Endothelial cell of umbilical vein (primary cell): ENCODE data around the gene EIF3A. TPM values are rescaled to one million over a fixed set of nuclear protein-coding genes. Genes with fewer than 3 reads are reported as not detected.

Source experiments
- BruUV-seq: library from RNA; stranded (reverse); fragments of 400-500 nt; replicated peaks from 2 replicates; lab custom pipeline; 2021; lab: Mats Ljungman, UMichigan
- CTCF ChIA-PET: fragments of 300-600, 350-600 bp; sonication (Branson Sonifier 250); formaldehyde crosslinking; loops from one replicate; lab custom pipeline; 2021; ENCODE audit warnings: antibody characterized with exemption, inconsistent platforms; lab: Charles Lee
- POLR2A ChIA-PET: fragments of 300-600, 350-600 bp; sonication (Branson Sonifier 250); formaldehyde crosslinking; loops from one replicate; lab custom pipeline; 2021; ENCODE audit warnings: antibody characterized with exemption, inconsistent platforms; lab: Charles Lee
- DNase-seq: peaks from one replicate; pipeline ENCODE4 v3.0.0-alpha.2; 2011; ENCODE audit warnings: low read depth, low spot score
- FAIRE-seq: peaks from 2 replicates; lab custom pipeline; 2011; peaks lifted over from hg19 to GRCh38; lab: Jason Lieb, UNC
- H2AFZ ChIP-seq: 2 replicates; pipeline ENCODE4 v1.6.0; 2012; ENCODE audit warnings: low read depth, low read length, control low read depth, inconsistent platforms
- H3K27ac ChIP-seq: 2 replicates; pipeline ENCODE4 v1.5.1; 2011; ENCODE audit warnings: low read depth, mild to moderate bottlenecking, control low read depth, low read length, moderate library complexity; ENCODE audit not compliant: insufficient read depth
- H3K27me3 ChIP-seq, 2 experiments: 2 replicates each; pipeline versions ENCODE4 v1.6.0 to v1.6.1; 2011; ENCODE audit warnings: low read length in 2 of 2, mixed read lengths in 1 of 2; ENCODE audit not compliant: control insufficient read depth in 2 of 2, insufficient read depth in 2 of 2
- H3K36me3 ChIP-seq, 2 experiments: 2 replicates in 1 of 2; 3 replicates in 1 of 2; pipeline ENCODE4 v1.5.1; 2011; ENCODE audit warnings: low read length in 2 of 2, mild to moderate bottlenecking in 1 of 2, moderate library complexity in 1 of 2; ENCODE audit not compliant: control insufficient read depth in 2 of 2, insufficient read depth in 2 of 2; ENCODE audit errors: extremely low read depth in 1 of 2
- H3K4me1 ChIP-seq: 3 replicates; pipeline ENCODE4 v1.5.1; 2011; ENCODE audit warnings: mild to moderate bottlenecking, low read length; ENCODE audit not compliant: control insufficient read depth, insufficient read depth; ENCODE audit errors: extremely low read depth
- H3K4me2 ChIP-seq: 2 replicates; pipeline ENCODE4 v1.6.1; 2011; ENCODE audit warnings: low read length, control low read depth, mixed read lengths; ENCODE audit not compliant: insufficient read depth
- H3K4me3 ChIP-seq, 3 experiments: fragments of 200-600 bp in 1 of 3; sonication (generic), shearing (Covaris generic) in 1 of 3; replicated peaks in 1 of 3; 2 replicates each; pipeline ENCODE4 v1.5.1; 2011 to 2016; ENCODE audit warnings: control low read depth in 3 of 3, low read length in 3 of 3, mild to moderate bottlenecking in 2 of 3, inconsistent platforms in 1 of 3, low read depth in 1 of 3, moderate library complexity in 1 of 3; ENCODE audit not compliant: insufficient read depth in 1 of 3
- H3K79me2 ChIP-seq: 2 replicates; pipeline ENCODE4 v1.6.0; 2012; ENCODE audit warnings: low read length, inconsistent platforms; ENCODE audit not compliant: control insufficient read depth, insufficient read depth
- H3K9ac ChIP-seq: replicated peaks from 2 replicates; pipeline ENCODE3; 2011; ENCODE audit warnings: low read length, control low read depth; ENCODE audit not compliant: insufficient read depth; ENCODE audit errors: extremely low read depth
- H3K9me1 ChIP-seq: replicated peaks from 3 replicates; pipeline ENCODE4 v1.6.0; 2011; ENCODE audit warnings: mild to moderate bottlenecking, low read length; ENCODE audit not compliant: control insufficient read depth, insufficient read depth; ENCODE audit errors: extremely low read depth
- H3K9me3 ChIP-seq: replicated peaks from 2 replicates; pipeline ENCODE4 v1.5.1; 2012; ENCODE audit warnings: low read length, inconsistent platforms; ENCODE audit not compliant: control insufficient read depth, insufficient read depth
- H4K20me1 ChIP-seq: replicated peaks from 2 replicates; pipeline ENCODE3; 2011; ENCODE audit warnings: mild to moderate bottlenecking, low read length; ENCODE audit not compliant: control insufficient read depth, insufficient read depth; ENCODE audit errors: extremely low read depth
- CTCF ChIP-seq, 2 donors: IDR thresholded peaks; 1 replicate in 1 of 2; 2 replicates in 1 of 2; pipeline ENCODE4 v1.5.1; 2011; ENCODE audit warnings: low read length in 2 of 2, mild to moderate bottlenecking in 2 of 2, moderate library complexity in 2 of 2, control low read depth in 1 of 2, inconsistent platforms in 1 of 2, low read depth in 1 of 2; ENCODE audit not compliant: insufficient read depth in 1 of 2; ENCODE audit errors: extremely low read depth in 1 of 2
- EZH2 ChIP-seq: IDR thresholded peaks from 2 replicates; pipeline ENCODE4 v1.6.1; 2012; ENCODE audit warnings: borderline replicate concordance, low read depth, mild to moderate bottlenecking, moderate library complexity, low read length, inconsistent platforms; ENCODE audit not compliant: severe bottlenecking
- FOS ChIP-seq: IDR thresholded peaks from 2 replicates; pipeline ENCODE4 v1.6.1; 2011; ENCODE audit warnings: mild to moderate bottlenecking, low read length, moderate library complexity, borderline replicate concordance; ENCODE audit not compliant: insufficient read depth
- GATA2 ChIP-seq: IDR thresholded peaks from 2 replicates; pipeline ENCODE4 v1.7.0; 2011; ENCODE audit warnings: low read depth, mild to moderate bottlenecking, moderate library complexity, mixed read lengths, low read length; ENCODE audit not compliant: insufficient read length, insufficient read depth
- JUN ChIP-seq: IDR thresholded peaks from 2 replicates; pipeline ENCODE4 v1.6.1; 2011; ENCODE audit warnings: borderline replicate concordance, low read depth; ENCODE audit not compliant: insufficient read length, insufficient read depth
- MAX ChIP-seq: IDR thresholded peaks from 2 replicates; pipeline ENCODE4 v1.6.1; 2011; ENCODE audit not compliant: insufficient read depth, insufficient read length
- MYC ChIP-seq: IDR thresholded peaks from one replicate; pipeline ENCODE4 v1.6.1; 2011; ENCODE audit warnings: mild to moderate bottlenecking, low read depth, low read length
- POLR2A ChIP-seq: IDR thresholded peaks from 2 replicates; pipeline ENCODE4 v1.6.1; 2012; ENCODE audit warnings: low read depth, mild to moderate bottlenecking, control low read depth, low read length
- POLR2AphosphoS5 ChIP-seq: IDR thresholded peaks from 2 replicates; pipeline ENCODE4 v1.6.1; 2012; ENCODE audit warnings: low read depth, mild to moderate bottlenecking, control low read depth, low read length, moderate library complexity; ENCODE audit not compliant: insufficient read depth
- dilution Hi-C: fragments of 300-500 bp; cut with MboI; formaldehyde crosslinking; loops from one replicate; pipeline ENCODE4 v1.15.0; 2019; ENCODE audit warnings: low sequenced_read_pairs; ENCODE audit not compliant: extremely low pct_ligation_motif_present
- intact Hi-C: fragments of 100-400 bp; cut with micrococcal nuclease; formaldehyde crosslinking; loops from one replicate; pipeline ENCODE4 v1.10.0; 2022
- polyA plus RNA-seq, 4 experiments: library from polyadenylated mRNA; depleted of rRNA in 3 of 4; stranded (reverse) in 3 of 4; unstranded in 1 of 4; fragments of >200 nt; gene quantifications; 2 replicates each; pipeline versions ENCODE4 v1.2.1 to v1.2.3, GENCODE V29; 2011 to 2012; ENCODE audit warnings: missing spikeins in 1 of 4
- total RNA-seq: library from RNA; stranded (reverse); gene quantifications from 2 replicates; pipeline ENCODE4 v1.2.3, GENCODE V29; 2021

Gene EIF3A
- total and polyA plus RNA-seq, 2 donors (not counting 3 experiments of a cell fraction or from before 2014, with no cell fraction given) = 27.6 to 159 TPM

GRCh38 chr10:119079599-119080520 is 757 bp downstream of the EIF3A start:
- H3K9me1 ChIP-seq = no peaks in the 10 kb centered on the region
- H3K27ac ChIP-seq = peak overlapping the region; percentile 94
- peak overlapping the region; percentile 99 for H3K9ac ChIP-seq
- H3K4me2 ChIP-seq = peak overlapping the region; percentile 100
- TF ChIP-seq MYC (no peak), GATA2 (no peak), POLR2AphosphoS5 (no peak), EZH2 (no peak), JUN (no peak), FOS (no peak), POLR2A (no peak), MAX (no peak), CTCF (IDR thresholded peaks at IDR 0.05; ENCODE audit: extremely low read depth in 1 of 2, insufficient read depth in 1 of 2, low read depth in 1 of 2, low read length in 2 of 2) (no peak)
- peak overlapping the region; percentile 80 to 97 (median 97) for H3K4me3 ChIP-seq
- BruUV-seq = TSS peak; percentile 31
- FAIRE-seq (peak; percentile 24), DNase-seq (peak; percentile 79)
- dilution Hi-C loops = no loop called here
- peaks cover 0 to 2% of the 10 kb centered on the region in 2 experiments for H3K36me3 ChIP-seq
- intact Hi-C loops = loop anchor here (1.0 to 5.0 kb wide), 7 partner anchors 24 to 792 kb away; partner anchors contain the start of genes BAG3, DENND10, MCMBP and PRDX3
- H3K27me3 ChIP-seq = no peaks in the 10 kb centered on the region
- H3K79me2 ChIP-seq = peaks cover 56% of the 10 kb centered on the region
- CTCF ChIA-PET = interaction anchor here (1.2 kb wide), 1 partner anchor 463 kb away, joined by 3 read pairs; the partner anchor contains the start of gene RGS10
- POLR2A ChIA-PET = interaction anchor here (0.7 kb wide), 1 partner anchor 49 kb away, joined by 3 read pairs; no protein-coding TSS in a partner anchor
- H3K9me3 ChIP-seq = no peaks in the 10 kb centered on the region
- H3K4me1 ChIP-seq = peaks cover 19% of the 10 kb centered on the region
- H2AFZ ChIP-seq = no peak overlapping the region
- H4K20me1 ChIP-seq = peaks cover 18% of the 10 kb centered on the region
